Globus pallidus (tissue), 1 donor: ENCODE measurements around the gene NBEAL2.
A peak's percentile ranks its signal among the peaks of the same experiment; 100 is the strongest.

Experiments
- DNase-seq: peaks from one replicate; pipeline ENCODE4 v3.0.0-alpha.2; 2015; ENCODE audit warnings: low spot score

Gene NBEAL2, protein sequence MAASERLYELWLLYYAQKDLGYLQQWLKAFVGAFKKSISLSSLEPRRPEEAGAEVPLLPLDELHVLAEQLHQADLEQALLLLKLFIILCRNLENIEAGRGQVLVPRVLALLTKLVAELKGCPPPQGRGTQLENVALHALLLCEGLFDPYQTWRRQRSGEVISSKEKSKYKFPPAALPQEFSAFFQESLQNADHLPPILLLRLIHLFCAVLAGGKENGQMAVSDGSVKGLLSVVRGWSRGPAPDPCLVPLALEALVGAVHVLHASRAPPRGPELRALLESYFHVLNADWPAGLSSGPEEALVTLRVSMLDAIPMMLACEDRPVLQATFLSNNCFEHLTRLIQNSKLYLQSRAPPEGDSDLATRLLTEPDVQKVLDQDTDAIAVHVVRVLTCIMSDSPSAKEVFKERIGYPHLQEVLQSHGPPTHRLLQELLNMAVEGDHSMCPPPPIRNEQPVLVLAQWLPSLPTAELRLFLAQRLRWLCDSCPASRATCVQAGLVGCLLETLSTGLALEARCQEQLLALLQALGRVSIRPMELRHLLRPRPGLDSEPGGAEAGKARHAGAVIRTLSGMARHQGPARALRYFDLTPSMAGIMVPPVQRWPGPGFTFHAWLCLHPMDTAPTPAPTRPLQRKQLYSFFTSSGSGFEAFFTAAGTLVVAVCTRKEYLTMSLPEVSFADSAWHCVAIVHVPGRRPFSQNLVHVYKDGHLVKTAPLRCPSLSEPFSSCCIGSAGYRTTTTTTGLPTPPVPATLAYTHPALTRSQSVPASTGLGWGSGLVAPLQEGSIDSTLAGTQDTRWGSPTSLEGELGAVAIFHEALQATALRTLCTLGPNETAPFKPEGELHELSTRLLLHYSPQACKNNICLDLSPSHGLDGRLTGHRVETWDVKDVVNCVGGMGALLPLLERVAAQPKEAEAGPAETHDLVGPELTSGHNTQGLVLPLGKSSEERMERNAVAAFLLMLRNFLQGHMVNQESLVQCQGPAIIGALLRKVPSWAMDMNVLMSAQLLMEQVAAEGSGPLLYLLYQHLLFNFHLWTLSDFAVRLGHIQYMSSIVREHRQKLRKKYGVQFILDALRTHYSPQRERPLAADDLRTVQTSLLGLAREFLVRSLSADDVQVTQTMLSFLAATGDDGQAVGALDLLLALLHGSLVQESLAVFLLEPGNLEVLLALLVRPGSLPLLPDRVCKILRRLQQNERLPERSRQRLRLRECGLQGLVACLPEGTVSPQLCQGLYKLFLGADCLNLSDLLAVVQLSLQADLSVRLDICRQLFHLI (N-terminal part only)

DNA sequence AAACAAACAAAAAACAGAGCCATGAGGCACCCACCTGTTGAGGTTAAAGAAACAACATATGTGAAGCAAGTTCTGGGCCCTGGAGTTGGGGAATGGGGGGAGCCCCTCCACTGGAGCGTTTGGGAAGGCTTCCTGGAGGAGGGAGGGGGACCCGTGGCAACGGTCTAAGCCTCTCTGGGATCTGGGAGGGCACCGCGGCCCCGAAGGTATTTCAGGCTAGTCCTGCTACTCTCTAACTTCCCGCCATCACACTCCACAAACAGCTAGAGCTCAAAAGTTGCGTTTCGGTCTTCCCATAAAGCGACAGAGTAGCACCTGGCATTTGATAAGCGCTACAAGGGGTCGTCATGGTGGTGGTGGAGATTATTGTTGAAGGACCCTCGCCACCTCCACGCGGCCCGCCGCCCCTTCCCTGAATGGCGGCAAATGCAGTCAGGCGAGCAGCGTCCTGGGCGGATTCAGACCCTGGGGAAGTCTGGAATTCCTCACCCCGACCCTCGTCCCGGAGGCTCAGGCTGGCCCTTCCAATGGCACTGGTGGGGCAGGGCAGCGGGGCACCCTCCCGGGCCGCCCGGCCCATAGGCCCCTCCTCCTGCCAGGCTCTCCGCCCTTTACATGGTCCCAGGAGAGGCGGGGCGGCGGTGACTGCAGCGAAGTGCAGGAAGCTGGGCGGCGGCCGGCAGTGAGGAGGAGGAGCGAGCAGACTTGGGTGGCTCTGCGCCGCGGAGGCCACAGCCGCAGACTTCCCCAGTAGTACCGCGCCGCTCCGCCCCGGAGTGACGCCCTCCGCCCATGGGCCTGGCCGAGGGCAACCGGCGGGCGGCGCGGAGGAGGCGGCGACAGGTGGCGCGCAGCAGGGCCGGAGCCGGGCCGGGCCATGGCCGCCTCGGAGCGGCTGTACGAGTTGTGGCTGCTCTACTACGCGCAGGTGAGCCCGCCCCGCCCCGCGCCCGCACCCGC is at the start of gene NBEAL2:
NBEAL2 (plus strand) TSS at position 682 of the 960 bp plus-strand sequence; CDS start at position 878, 196 bp downstream.
- peak; percentile 71 for DNase-seq

DNA sequence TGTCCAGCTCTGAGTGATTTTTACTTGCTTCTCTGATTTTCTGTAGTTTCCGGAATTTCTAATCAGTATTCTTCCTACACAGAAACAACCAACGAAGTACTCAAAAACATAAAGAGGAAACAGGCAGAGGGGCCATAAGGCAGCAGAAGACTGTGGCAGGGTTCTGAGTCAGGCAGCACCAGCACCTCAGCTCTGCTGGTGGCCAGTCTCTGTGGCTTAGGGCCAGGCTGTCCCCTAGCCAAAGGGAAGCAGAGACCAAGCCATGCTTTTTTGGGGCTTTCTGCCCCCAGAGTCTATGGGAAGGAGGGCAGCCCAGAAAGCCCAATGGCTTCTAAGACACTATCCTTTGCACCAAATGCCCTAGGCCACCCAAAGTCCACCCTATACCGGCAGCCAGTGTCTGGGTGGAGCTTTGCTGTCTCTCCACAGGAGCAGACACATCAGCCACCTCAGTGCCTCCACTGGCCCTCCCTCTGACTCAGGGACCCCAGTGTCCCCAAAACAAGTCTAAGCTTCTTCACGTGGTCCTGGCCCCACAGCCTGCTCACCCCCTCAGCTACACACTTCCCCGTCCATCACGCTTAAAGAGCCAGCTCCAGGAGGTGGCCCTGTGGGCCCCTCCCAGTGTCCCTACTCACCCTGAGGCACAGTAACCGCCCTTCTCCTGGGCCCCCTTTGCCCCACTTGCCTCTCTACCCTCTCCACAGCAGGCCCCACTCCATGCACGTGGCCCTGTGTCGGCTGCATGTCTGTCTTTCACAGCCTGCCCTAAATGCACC is 49.1 kb upstream of the NBEAL2 start:
- DNase-seq, result no peak

DNA sequence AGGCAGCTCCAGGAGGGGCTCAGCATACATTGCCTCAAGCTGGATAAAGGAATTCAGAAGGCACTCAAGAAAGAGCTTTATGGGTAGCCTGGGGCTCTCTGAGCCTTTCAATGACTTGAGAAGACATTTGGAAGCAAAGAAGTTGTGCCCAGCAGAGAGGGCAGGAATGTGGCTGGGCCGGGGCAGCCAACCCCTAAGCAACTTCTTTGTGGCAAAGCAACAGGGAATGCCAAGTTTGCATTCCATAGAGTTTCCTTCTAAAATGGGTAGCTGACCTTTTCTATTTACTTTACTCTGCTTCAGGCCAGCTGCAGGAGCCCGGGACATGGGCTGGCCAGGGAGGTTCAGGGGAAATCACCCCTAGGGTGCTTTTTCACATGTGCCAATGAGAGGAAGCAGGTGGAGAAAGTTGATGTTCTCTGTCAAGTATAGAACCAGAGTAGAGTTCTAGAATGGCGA is 48.5 kb upstream of the NBEAL2 start:
- DNase-seq, result no peak

DNA sequence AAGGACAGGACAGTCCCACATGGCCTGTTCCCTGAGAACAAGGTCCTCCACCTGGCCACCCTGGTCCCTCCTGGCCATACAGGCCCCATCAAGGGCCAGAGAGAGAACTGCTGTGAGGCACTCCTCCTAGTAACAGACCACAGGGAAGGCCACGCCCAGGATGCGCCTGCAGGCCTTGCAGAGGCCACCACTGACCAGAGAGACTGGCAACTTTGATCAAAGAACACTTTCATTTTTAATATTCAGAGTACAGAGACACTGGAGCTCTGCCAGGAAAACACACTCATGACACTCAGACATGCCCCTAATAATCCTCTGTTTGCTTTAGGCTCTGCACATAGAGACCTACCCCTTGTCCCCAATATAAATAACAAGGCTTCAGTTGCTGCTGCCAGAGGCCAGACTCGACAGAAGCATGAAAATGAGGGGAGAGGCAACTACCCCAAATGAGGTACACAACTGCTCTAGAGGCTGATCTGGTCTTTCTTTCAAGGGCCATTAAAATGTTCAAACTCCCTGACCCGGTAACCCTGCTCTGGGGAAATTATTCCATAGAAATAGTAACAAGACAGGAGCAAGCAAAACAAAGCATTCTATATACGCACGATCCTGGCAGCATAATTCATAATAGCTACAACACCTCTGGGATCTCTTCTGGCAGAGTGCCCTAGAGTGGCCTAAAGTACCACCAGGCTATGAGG is 47.7 kb upstream of the NBEAL2 start:
- no peak for DNase-seq

DNA sequence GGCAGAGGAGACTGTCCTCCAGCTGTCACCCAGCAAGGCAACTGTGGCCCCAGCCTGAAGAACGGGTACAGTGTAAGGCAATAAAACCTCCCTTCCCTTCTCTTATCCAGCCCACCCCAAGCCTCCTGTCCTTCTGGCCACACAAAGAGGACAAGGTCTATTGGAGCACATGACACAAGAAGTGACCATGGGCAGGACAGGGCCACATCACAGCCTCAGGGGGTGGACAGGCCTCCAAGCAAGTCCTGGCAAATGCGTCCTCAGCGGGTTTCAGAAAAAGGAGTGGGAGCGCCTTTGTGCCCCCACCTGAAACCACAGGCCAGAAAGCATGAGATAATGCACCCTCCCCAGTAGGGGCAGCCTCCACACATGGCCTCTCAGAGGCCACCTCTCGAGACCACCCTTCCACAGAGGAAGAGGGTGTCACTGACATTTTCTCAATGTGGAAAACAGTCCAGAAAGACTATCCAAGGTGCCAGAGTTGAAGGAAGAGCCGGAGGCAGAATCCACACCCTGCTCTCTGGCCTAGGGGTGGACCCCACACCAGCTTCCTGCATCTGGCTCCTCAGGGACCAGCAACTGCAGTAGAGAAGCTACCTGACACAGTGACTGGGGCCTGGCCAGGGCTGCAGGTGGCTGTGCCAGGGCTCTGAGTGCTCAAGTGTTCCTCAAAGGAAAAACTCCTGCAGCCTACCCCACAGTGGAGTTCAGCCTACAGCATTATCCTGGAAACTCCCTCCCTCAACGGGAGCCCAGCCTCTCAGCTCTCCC is 46.8 kb upstream of the NBEAL2 start:
- DNase-seq, result no peak

DNA sequence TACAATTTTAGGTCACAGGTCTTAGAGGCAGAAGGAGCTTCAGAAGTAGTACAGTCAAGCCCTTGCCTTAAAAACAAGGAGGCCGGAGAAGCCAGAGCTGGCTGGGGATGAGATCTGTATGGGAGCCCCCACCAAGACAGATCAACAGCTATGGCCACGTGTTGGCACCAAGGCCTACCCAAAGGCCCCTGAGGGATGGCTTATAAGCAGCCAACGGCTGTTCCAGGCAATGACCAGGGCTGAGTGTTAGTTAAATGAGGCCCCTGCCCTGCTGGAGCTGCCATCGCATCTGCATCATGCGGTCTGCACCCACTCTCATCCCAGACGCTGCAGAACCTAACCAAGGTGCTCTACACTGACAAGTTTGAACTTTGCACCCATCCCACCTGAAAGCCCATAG is 46.2 kb upstream of the NBEAL2 start:
- no peak for DNase-seq

DNA sequence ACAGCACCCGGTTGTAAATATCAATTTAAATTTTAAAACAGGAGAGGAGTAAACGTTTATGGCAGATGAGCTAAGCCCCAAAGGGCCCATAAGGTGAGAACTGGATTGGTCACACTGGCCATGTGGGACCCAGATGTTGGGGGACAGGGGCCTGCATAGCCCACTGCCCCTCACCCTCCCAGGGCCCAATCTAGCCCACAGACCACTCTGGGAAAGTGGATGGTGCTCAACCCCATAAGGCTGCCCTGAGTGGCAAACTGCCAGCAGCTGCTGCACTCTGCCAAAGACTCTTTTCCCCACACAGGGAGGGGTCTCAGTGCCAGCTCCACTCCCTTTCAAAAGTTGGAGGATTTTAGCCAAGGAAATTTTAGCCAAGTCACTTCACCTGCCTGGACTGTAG is 45.4 kb upstream of the NBEAL2 start:
- no peak for DNase-seq

DNA sequence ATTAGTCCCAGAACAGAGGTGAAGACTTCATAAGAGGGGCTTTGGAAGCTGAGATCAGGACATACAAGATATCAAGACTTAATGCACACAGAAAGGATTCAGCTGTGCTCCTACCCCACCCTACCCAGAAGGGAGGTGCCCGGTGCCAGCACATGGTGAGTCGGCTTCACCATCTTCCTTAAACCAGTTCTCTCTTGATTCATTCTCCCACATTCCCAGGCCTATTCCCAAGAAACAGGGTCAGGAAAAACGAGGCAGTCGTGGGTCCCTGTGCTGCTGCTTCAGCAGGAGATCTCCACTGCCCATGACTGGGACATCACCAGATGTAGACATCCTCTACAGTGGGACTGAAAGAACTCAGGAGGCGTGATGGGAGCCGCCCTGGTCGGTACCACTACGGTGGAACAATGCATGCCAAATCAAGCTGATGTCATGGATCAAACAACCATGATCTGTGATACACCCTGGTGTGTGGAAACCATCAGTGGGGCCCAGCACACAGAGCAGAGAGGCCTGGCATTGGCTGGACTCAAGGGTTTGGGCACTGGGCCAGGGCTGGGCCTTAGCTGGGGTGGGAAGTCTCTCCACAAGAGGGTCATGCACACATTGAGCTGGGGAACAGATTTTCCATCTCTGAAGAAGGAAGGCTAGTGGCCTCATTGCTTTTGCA is 44.8 kb upstream of the NBEAL2 start:
- DNase-seq, result no peak

DNA sequence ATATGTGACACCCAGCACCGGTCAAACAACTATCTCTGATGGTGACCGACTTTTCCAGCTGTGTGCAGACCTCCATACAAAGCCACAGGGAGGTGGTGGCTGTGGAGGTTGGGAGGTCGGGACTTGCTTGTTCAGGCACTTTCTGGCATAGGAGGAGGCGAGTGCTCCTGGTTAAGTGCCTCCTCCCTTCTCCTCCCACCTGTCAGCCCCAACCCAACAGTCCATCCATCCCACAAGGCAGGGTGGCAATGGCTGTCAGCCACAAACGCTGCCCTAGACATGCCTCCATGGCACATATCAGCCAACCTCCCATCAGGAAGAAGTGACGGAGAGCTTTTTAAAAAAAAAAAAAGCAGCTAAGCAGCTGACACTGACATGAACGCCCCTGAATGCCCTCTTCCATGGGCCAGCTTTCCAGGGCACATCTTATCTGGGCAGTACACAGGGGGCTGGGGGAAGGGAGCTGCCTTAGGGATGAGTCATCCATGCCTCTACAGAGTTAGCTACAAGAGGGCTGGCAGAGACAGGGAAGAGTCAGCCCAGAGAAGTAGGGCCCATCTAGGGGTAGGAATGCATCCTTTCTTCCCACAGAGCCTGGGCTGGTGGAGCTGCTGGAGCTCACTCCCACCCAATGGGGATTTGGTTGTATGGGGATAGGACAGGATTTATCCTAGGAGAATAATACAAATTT is 44.2 kb upstream of the NBEAL2 start:
- no peak for DNase-seq

DNA sequence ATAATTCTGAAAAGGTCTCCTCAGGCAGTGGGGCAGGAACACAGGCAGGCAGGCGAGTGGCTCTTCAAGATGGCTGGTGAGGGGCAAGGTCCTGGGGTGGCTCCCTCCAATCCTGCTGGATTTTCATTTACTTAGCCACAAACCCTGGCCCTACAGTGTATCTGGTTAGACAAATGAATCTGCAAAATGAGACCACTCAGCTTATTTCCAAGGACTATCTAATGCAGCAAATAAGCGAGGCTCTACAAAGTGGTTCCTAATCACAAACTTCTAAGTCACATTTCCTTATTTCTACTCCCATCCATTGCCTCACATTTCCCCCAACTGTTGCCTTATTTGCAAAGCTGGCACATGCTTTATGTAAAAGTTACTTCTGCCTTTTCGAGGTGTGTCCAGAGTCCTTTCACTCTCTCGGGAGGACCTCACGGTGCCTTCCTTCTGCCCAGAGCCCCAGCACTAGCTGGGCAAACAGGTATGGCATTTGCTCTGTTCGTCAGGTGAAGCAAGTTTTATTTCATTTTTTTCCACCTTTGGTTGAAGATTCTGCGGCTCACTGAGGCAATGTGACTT is 43.4 kb upstream of the NBEAL2 start:
- DNase-seq, result no peak

DNA sequence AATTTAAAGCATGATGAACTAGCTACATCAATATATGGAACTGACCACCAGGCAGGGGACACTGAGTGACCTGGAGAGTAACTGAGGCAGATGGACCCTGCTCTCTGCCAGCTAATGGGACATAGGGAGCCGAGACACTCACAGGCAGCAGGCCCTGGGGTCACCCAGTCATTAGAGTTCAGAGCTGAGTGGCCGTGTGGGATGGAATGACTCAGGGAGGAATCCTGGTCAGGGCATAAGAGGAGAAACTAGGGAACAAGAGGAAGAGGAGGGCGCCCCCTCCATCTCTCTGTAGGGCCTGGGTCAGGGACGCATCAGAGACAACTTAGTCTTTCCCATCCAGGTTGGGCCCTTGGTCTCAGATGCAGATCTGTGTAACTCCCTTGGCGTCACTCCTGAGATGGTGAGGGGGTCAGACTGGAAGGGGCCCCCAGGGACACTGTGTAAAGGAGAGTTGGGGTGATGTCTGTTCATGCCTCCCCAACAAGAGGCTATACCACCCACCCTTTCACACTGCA is 42.7 kb upstream of the NBEAL2 start:
- no peak for DNase-seq

DNA sequence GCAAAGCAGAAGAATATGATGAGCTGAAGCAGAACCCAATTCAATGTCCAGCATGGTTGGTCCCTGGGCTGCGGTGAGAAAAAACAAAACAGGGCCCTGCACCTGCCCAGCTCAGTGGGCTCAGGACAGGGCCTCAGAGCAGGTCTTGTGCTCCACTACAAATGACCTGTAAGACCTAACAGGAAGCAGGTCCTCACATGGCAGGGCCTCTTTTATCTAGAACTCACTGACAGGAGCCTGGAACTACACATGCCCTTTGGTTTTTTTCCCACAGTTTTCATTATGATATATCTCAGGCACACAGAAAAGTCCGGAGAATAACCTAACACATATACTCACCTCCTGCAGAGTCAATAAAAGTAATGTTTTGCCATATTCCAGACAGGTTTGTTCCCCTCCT is 41.3 kb upstream of the NBEAL2 start:
- no peak for DNase-seq

DNA sequence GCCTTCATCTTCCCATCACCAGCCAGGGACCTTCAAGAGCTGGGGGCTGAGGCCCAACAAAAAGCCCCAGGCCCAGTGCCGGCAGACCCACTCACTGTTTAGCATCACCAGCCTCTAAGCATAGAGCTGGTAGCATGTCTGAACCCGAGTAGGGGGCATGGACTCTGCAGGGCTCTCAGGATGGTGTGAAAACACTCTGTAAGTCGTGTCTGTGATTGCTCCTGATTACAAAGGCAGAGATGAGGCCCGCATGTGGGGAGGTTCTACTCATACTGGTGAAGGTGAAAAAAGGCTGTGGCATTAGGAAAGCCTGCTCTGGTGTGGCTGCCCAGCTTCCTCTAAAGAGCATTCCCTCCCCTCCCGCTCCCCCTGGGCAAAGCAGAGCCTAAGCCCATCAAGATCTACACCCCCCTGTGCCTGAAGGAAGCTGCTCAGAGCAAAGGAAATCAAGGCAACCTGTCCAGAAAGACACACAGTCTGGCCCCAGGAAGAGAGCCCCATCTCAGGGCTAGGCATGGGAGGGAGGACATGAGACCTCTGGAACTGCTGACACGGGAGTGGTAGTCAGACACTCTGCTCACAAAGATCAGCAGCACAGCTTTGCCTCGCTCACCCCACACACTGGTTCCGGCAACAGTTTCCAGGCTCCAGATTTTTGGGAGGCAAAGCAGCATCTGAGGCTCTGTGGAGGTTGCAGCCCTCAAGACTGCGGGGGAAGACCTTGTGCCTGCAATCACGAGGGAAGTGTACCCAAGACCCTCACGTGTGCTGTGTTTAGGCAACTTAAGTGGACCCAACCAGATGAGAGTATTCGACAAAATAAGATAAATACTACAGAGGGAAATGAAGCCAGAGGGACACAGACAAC is 39.7 kb upstream of the NBEAL2 start:
- no peak for DNase-seq

DNA sequence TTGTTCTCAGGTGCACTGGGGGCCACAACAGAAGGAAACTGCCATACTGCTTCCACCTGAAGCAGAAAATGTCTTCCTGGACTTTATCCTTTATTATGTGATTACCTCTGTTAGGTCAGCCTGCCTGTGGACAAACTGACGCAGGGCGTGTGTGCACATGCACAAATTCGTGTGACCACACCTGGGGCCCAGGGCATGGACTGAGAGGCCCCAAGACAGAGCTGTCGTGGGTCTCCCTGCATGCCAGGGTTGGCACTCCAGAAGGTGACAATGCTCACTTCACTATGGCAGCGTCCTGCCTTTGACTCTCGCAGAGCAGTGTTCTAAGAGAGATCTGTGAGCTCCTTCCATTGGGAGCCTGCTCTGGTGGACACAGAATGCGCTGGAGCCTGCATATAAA is 37.4 kb upstream of the NBEAL2 start:
- no peak for DNase-seq

DNA sequence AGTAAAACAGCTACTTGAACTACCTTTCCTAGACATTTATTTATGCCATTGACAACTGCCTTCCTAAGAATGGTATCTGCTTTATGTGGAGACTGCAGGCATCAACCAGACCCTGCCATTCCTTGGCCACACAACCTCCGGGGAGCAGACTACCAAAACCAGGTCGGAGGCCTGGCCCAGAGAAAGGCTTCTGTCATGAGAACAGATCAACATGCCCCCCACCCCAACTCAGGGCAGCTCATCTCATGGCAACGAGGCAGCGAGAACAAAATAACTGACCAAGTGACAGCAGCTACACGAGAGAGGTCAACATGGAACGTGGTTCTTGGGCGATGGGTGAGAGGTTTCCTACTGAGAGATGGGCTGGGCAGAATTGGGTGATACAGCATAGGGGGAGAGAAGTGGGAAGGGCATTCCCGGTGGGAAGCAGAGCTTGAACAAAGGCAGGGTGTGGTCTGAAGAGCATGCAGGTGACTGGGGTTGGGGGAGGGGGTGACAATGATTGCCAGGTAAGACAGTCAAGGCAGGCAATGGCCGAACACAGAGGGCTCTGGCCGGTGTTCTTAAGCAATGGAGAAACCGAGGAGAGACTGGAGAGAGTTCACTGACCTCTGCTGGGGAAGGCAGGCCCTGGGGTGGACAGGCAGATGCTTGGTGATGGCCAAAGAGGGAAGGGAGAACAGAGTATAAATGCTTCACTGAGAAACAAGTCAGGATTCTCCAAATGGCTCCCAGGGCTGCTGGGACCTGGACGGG is 36.8 kb upstream of the NBEAL2 start:
- no peak for DNase-seq
